ENCODE data around the gene MRPL41. TPM values are rescaled to one million over a fixed set of nuclear protein-coding genes. Genes with fewer than 3 reads are reported as not detected.
"Not testable (repeated sequence)": the region's sequence is repeated elsewhere in the genome, so short reads cannot be mapped to it uniquely, and the experiment has no call there.

MRPL41 gene
- total RNA-seq, 2 donors from 2014 or later = 94.4 to 146 TPM

DNA sequence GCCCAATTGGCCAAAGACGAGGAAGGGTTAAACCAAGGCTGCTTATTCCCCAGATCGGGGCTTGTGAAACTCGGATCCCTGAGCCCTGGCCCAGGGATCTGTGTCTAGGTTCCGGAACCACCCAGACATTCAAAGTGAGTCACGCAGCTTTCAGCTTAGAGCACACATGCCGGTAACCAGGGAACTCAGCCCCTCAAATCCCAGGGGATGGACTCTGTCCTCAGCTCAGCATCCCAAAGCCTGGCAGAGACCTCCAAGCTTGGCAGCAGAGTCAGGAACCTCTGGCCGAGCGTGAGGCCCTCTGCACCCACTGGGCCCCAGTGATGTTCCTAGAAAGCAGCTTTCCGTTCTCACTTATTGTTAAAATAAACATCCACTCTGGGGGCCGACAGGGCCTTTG is 6.6 kb upstream of the MRPL41 start:
- H3K36me3 ChIP-seq = no peaks in the 10 kb centered on the region
- H3K27me3 ChIP-seq = no peaks in the 10 kb centered on the region
- no peaks in the 10 kb centered on the region for H3K9me3 ChIP-seq
- TF ChIP-seq, protein P1, sequence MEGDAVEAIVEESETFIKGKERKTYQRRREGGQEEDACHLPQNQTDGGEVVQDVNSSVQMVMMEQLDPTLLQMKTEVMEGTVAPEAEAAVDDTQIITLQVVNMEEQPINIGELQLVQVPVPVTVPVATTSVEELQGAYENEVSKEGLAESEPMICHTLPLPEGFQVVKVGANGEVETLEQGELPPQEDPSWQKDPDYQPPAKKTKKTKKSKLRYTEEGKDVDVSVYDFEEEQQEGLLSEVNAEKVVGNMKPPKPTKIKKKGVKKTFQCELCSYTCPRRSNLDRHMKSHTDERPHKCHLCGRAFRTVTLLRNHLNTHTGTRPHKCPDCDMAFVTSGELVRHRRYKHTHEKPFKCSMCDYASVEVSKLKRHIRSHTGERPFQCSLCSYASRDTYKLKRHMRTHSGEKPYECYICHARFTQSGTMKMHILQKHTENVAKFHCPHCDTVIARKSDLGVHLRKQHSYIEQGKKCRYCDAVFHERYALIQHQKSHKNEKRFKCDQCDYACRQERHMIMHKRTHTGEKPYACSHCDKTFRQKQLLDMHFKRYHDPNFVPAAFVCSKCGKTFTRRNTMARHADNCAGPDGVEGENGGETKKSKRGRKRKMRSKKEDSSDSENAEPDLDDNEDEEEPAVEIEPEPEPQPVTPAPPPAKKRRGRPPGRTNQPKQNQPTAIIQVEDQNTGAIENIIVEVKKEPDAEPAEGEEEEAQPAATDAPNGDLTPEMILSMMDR (IDR thresholded peaks at IDR 0.05) = no peak
- H3K9ac ChIP-seq (ENCODE audit: low read depth in 2 of 2, low read length in 2 of 2) = no peak overlapping the region
- no peak overlapping the region for H3K4me3 ChIP-seq
- H3K4me1 ChIP-seq = peaks cover 6% of the 10 kb centered on the region
- intact Hi-C loops (cut with DNase I) = no loop called here
- H3K27ac ChIP-seq = no peak overlapping the region
- no peak for DNase-seq

DNA sequence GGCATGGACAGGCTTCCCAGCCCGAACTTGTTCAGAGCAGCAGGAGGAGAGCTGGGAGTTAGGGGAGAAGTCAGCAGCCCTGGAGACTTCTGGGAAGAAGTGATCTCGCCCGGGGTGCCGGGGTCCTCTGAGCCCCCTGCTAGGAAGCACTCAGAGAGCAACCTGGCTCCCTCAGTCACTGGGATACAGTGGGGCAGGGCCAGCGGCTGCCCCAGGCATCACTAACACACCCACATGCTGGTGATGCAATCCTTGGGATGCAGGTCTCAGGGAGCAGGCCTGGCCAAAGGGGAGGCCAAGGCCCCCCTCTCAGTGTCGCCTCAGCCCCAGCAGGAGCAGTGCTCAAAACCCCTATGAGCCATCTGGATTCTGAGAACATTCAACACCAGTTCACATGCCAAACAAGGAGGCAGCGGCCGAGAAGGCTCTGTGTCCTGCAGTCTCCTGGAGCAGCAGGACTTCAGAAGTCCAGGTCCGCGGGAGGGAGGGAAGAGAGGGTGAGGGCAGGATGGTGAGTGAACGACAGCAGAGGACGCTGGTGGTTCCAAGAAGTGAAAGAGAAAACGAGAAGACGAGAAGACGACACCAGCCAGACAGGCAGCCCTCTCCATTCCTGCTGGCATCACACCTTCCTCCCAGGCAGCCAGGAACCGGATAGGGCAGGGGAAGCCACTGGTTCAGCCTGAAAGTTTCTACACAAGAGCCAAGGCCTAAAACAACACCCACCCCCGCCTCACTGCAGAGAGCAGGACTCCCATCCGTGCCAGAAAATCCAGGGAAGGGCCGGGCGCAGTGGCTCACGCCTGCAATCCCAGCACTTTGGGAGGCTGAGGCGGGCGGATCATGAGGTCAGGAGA is 3.8 kb upstream of the MRPL41 start:
- Histone ChIP-seq H3K9ac (ENCODE audit: low read depth in 2 of 2, low read length in 2 of 2) (no peak overlapping the region), H3K27ac (no peak overlapping the region), H3K4me1 (peaks cover 6% of the 10 kb centered on the region), H3K4me3 (no peak overlapping the region), H3K27me3 (no peaks in the 10 kb centered on the region), H3K9me3 (no peaks in the 10 kb centered on the region), H3K36me3 (no peaks in the 10 kb centered on the region)
- TF ChIP-seq, protein P1 (IDR thresholded peaks at IDR 0.05) = no peak
- DNase-seq = no peak
- intact Hi-C loops (cut with DNase I) = no loop called here

DNA sequence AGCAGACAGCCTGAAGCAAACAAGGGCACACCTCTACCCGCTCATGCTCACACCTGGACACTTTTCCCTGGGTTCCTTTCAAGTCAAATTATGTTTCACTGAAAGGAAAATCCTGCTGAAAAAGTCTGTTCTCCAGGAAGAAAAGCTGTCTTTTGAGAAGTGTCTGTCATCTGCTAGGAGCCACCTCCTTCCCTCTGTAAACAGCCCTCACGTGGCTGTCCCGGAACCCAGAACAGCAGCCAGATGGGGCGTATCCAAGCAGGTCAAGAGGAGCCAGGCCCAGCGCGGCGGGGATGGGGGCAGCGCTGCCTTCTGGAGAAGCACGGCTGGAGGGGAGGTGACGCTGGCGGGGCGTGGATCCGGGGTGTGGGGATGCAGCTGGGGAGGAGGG is 1.5 kb upstream of the MRPL41 start, which contains the start of gene PNPLA7:
TSS of gene PNPLA7 (minus strand) at position 172 of the 391 bp plus-strand sequence. CDS start 205 bp downstream, outside the sequence.
- peak within 1 kb of the TSS; percentile 81 to 89 for H3K9ac ChIP-seq (ENCODE audit: low read depth in 2 of 2, low read length in 2 of 2)
- TF ChIP-seq, protein P1 (IDR thresholded peaks at IDR 0.05) = no peak
- intact Hi-C loops (cut with DNase I) = no loop called here
- no peaks in the 10 kb centered on the region for H3K27me3 ChIP-seq
- H3K9me3 ChIP-seq = no peaks in the 10 kb centered on the region
- DNase-seq = peak; percentile 95
- H3K36me3 ChIP-seq = no peaks in the 10 kb centered on the region
- peak within 1 kb of the TSS; percentile 83 for H3K27ac ChIP-seq
- peak within 1 kb of the TSS; percentile 59 for H3K4me3 ChIP-seq
- peaks cover 6% of the 10 kb centered on the region for H3K4me1 ChIP-seq

DNA sequence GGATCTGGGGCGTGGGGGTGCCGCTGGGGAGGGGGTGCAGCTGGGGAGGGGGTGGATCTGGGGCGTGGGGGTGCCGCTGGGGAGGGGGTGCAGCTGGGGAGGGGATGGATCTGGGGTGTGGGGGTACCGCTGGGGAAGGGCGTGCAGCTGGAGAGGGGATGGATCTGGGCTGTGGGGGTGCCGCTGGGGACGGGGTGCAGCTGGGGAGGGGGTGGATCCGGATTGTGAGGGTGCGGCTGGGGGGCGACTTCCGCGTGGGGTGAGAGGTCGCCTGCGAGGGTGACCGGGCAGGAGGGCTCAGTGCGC is 768 bp upstream of the MRPL41 start:
- Histone ChIP-seq H3K4me3 (peak overlapping the region; percentile 59), H3K9ac (ENCODE audit: low read depth in 2 of 2, low read length in 2 of 2) (peak overlapping the region; percentile 77 to 81), H3K27ac (peak overlapping the region; percentile 81)
- H3K4me1 ChIP-seq; H3K36me3 ChIP-seq; intact Hi-C loops (cut with DNase I); H3K27me3 ChIP-seq; H3K9me3 ChIP-seq; DNase-seq: not testable (repeated sequence)

DNA sequence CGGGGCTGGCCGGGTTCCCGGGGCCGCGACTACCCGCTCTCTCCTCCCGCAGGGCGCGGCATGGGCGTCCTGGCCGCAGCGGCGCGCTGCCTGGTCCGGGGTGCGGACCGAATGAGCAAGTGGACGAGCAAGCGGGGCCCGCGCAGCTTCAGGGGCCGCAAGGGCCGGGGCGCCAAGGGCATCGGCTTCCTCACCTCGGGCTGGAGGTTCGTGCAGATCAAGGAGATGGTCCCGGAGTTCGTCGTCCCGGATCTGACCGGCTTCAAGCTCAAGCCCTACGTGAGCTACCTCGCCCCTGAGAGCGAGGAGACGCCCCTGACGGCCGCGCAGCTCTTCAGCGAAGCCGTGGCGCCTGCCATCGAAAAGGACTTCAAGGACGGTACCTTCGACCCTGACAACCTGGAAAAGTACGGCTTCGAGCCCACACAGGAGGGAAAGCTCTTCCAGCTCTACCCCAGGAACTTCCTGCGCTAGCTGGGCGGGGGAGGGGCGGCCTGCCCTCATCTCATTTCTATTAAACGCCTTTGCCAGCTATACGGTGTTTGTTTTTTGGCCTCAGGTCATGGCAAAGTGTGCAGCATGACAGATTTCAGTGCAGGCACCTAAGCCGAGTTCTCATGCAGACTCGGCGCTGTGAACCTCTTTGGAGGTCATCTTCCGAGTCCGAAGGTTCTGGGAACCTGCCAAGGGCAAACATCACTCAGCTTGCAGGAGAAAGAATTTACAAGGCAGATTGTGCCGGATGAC is 516 bp downstream of the MRPL41 start:
- peak; percentile 50 for DNase-seq
- TF ChIP-seq, protein P1 (IDR thresholded peaks at IDR 0.05) = no peak
- H3K4me3 ChIP-seq = peak overlapping the region; percentile 90
- intact Hi-C loops (cut with DNase I) = no loop called here
- H3K4me1 ChIP-seq = peaks cover 6% of the 10 kb centered on the region
- peak overlapping the region; percentile 91 to 93 for H3K9ac ChIP-seq (ENCODE audit: low read depth in 2 of 2, low read length in 2 of 2)
- H3K27me3 ChIP-seq = no peaks in the 10 kb centered on the region
- H3K36me3 ChIP-seq = no peaks in the 10 kb centered on the region
- H3K27ac ChIP-seq = peak overlapping the region; percentile 89
- H3K9me3 ChIP-seq = no peaks in the 10 kb centered on the region

DNA sequence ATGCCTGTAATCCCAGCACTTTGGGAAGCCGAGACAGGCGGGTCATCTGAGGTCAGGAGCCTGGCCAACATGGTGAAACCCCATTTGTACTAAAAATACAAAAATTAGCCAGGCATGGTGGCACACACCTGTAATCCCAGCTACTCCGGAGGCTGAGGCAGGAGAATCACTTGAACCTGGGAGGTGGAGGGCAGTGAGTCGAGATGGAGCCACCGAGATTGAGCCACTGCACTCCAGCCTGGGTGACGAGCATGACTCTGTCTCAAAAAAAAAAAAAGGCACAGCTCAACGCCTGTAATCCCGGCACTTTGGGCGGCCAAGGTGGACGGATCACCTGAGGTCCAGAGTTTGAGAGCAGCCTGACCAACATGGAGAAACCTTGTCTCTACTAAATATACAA is 2.0 kb downstream of the MRPL41 start:
- H3K9ac ChIP-seq (ENCODE audit: low read depth in 2 of 2, low read length in 2 of 2); intact Hi-C loops (cut with DNase I); H3K27me3 ChIP-seq; DNase-seq; H3K9me3 ChIP-seq; H3K4me3 ChIP-seq; H3K27ac ChIP-seq; H3K36me3 ChIP-seq; H3K4me1 ChIP-seq: not testable (repeated sequence)

All from colonic mucosa (tissue), 4 donors.